PC-3 (cell line): ENCODE data around the gene TOMM7.

Experiments
- EZH2 ChIP-seq: fragments of 300-600 bp; sonication (generic); IDR thresholded peaks from one replicate; pipeline ENCODE4 v1.6.1; 2017; ENCODE audit warnings: antibody characterized with exemption, mild to moderate bottlenecking, low read length; ENCODE audit not compliant: unreplicated experiment
- EZH2phosphoT487 ChIP-seq: fragments of 300-600 bp; sonication (generic); IDR thresholded peaks from 2 replicates; pipeline ENCODE4 v1.6.1; 2018; ENCODE audit warnings: mild to moderate bottlenecking, antibody characterized with exemption, low read length, borderline replicate concordance
- TF ChIP-seq, protein P1 (sequence below): fragments of 300-600 bp; sonication (generic); conservative IDR thresholded peaks from 2 replicates; pipeline ENCODE4 v1.5.1; 2017; ENCODE audit warnings: antibody characterized with exemption, low read depth, mild to moderate bottlenecking, low read length

- TF ChIP-seq, protein P1, sequence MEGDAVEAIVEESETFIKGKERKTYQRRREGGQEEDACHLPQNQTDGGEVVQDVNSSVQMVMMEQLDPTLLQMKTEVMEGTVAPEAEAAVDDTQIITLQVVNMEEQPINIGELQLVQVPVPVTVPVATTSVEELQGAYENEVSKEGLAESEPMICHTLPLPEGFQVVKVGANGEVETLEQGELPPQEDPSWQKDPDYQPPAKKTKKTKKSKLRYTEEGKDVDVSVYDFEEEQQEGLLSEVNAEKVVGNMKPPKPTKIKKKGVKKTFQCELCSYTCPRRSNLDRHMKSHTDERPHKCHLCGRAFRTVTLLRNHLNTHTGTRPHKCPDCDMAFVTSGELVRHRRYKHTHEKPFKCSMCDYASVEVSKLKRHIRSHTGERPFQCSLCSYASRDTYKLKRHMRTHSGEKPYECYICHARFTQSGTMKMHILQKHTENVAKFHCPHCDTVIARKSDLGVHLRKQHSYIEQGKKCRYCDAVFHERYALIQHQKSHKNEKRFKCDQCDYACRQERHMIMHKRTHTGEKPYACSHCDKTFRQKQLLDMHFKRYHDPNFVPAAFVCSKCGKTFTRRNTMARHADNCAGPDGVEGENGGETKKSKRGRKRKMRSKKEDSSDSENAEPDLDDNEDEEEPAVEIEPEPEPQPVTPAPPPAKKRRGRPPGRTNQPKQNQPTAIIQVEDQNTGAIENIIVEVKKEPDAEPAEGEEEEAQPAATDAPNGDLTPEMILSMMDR: no peak
- TF ChIP-seq EZH2phosphoT487 (no peak), EZH2 (no peak)
Observed at GRCh38 chr7:22854158-22855048, 31.8 kb upstream of the TOMM7 start.
